Activated T-cell treated with anti-CD3 and anti-CD28 coated beads, Interleukin-2, amount 50 U/mL, for 1 hour (primary cell): ENCODE data around the gene METAP1D.
"Not testable (repeated sequence)": the region's sequence is repeated elsewhere in the genome, so short reads cannot be mapped to it uniquely, and the experiment has no call there.

Source experiments
- DNase-seq: peaks from one replicate; pipeline ENCODE4 v3.0.0-alpha.2; 2020

METAP1D gene

GRCh38 chr2:172105471-172106107, 105.8 kb downstream of the METAP1D start:
- no peak for DNase-seq

- peak; percentile 56 for DNase-seq
Observed at GRCh38 chr2:172106108-172106961, 106.6 kb downstream of the METAP1D start.

DNA sequence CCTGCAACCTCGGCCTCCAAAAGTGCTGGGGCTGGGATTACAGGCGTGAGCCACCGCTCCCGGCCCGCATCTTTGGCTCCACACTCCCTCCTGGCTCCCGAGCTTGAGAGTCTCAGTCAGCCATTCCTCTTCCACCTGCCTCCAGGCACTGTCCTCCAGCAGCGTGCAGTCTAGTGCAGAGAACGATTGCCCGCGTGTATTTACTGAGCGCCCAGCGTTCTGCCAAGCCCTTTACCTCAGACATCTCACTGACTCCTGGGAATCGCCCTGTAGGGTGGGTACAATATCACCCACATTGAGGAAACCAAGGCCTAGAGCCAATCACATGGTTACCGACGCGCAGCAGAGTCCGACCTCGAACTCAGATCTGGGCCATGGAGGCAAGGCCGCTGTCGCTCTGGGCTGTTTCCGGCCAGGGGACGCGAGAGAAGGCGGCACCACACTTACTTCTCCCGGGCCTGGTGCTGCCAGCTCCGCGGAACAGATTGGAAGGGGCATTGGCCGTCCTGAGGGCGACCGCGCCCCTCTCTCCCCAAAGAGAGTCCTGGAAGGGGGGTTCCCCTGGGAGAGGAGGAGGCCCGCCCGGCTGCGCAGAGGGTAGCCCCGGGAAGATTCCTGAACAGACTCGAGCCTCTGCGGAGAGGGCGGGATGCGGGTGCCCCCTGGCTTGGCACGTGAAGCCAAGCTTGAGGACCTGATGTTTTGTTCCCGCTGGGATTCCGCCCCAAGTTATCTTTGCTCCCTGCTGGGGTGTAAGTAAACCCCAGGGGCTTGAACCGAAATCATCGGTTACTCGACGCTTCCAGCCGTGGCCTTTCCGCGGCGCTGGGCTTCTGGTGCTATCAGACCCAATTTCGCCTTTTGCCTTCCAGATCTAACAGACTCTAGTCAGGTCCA, 108.2 kb downstream of the METAP1D start:
- peak; percentile 25 for DNase-seq

GRCh38 chr2:172108587-172108930, 108.8 kb downstream of the METAP1D start:
- DNase-seq: no peak

DNA sequence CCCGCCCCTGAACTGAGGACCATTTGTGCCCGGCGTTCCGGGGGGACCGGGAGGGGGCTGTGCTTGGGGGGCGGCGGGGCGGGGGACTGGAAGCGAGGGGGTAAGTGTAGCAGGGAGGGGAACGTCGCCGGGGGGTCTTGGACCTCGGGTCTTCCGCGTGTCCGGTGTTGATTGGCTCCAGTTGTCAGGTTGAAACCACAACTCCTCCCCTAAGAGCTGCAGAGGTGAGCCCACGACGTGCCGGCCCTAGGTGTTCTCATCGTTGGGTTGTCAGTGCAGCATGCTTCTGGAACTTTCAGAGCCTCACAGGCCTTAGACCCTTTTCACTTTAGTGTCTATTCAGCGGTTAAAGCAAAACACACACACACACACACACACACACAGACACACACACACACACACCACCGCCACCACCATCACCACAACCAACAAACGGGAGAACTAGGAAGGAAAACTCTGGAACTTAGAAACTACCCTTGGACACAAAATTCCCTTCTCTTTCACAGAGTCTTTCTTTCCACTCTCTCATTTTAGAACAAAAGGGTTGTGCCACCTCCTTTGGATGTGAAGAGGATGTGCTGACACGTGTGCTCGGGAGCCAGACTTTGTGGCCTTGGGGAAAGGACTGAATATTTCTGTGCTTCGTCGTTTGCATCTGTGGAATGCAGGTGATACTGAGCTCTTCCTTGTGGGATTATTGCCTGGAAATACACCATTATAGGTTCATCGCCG, 109.7 kb downstream of the METAP1D start:
- no peak for DNase-seq

DNA sequence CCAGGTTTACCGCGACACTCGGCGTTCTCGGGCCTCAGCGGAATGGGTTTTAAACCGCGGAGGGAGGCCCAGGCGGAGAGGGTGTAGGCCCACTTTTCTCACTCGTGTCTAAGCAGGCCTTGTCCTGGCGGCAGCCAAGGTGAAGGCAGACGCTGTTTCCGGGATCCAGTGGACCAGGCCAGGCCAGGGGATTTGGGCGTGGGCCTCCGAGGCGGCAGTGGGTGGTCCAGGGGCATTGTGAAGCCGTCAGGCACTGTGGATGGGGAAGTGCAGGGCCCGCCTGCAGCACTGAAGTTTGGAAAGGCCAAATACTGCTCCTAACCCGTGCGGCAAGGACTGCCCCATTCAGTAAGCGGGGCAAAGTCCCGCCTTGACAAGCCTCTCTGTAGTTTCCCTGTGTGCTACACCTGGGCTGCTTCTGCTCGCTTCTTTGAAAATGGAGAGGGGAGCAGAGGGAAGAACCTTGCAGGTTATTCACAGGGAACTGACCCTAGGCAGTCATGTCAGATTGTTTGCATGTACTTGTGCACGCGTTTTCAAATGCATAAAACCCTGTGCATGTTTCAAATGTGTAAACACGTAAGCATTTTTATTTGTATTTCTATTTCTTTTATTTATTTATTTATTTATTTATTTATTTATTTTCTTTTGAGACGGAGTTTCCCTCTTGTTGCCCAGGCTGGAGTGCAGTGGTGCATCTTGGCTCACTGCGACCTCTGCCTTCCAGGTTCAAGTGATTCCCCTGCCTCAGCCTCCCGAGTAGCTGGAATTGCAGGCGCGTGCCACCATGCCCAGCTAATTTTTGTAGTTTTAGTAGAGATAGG, 110.4 kb downstream of the METAP1D start:
- DNase-seq: no peak

GRCh38 chr2:172113617-172114016, 113.9 kb downstream of the METAP1D start:
- no peak for DNase-seq

DNA sequence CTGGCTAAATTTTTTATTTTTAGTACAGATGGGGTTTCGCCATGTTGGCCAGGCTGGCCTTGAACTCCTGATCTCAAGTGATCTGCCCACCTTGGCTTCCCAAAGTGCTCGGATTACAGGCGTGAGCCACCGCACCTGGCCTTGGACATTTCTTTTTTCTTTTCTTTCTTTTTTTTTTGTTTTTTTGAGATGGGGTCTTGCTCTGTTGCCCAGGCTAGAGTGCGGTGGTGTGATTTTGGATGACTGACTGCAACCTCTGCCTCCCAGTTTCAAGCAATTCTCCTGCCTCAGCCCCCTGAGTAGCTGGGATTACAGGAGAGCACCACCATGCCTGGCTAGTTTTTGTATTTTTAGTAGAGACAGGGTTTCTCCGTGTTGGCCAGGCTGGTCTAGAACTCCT, 114.4 kb downstream of the METAP1D start:
- DNase-seq: not testable (repeated sequence)

GRCh38 chr2:172114579-172114978, 114.8 kb downstream of the METAP1D start:
- DNase-seq: no peak

GRCh38 chr2:172116107-172116506, 116.4 kb downstream of the METAP1D start:
- no peak for DNase-seq

DNA sequence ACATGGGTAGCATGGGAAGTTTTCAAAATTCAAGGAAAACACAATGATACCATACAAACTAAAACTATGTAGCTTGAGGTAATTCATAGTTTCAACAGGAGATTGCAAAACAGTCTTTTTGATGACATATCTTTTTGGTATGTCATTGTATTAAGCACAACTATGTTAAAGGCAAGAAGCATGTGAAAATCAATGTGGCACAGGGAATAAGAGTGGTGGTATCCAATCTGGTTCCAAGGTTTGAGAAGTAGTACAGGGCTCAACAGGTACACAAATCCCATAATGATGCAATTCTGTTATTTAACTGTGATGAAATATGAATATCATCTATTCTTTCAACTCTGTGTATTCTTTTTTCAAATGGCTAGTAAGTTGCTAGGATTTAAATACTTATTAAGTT, 119.3 kb downstream of the METAP1D start:
- DNase-seq: no peak

DNA sequence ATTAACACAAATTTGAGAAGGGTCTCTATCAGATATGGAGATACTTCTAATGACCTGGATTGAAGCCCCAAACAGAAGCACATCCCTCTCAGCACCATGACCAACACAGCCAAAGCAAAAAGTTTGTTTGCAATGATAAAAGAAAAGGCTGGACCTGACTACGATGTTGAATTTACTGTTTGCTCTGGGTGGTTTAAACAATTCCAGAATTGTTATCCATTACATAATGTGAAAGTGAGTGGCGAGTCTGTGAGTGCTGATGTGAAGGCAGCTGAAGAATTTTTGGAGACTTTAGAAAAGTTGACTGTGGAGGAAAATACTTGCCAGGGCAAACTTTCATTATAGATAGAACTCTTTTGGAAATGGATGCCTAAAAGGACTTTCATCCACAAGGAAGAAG, 120.4 kb downstream of the METAP1D start:
- no peak for DNase-seq

DNA sequence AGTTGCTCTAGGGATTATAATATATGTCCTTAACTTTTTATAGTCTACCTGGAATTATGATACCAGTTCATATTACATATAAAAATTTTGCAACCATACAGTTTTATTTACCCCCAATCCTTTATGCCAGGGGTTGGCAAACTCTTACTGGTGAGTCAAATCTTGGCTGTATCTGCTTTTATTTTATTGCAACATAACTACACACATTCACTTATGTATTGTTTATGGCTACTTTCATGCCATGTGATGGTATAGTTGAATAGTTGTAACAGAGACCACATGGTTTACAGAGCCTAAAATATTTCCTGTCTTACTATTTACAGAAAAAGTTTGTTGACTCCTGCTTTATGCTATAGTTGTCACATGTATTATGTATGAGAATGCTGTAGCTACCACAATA, 128.7 kb downstream of the METAP1D start:
- no peak for DNase-seq

DNA sequence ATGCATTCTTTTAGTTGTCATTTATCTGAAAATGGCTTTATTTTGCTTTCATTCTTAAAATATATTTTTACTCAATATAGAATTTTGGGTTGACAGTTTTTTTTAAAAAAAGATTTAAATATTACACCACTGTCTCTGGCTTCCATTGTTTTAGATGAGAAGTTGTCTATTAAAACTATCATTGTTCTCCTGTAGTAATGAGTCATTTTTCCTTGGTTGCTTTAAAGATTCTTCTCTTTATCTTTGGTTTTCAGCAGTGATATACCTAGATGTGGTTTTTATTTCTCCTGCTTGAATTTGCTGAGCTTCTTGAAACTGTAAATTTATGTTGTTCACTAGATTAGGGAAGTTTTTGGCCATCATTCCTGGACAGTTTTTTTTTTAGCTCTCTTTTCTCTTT, 129.7 kb downstream of the METAP1D start:
- no peak for DNase-seq
